K562 (cell line): ENCODE measurements around the gene GLTP. TPM values are rescaled to one million over a fixed set of nuclear protein-coding genes. Genes with fewer than 3 reads are reported as not detected.

Experiments used
- ATAC-seq: fragments of 200-7000 bp; cut with Tn5 transposase; 3 replicates; pipeline ENCODE4 v1.9.1; 2020; ENCODE audit warnings: moderate library complexity
- BruUV-seq: library from RNA; stranded (reverse); fragments of 400-500 nt; replicated peaks from 2 replicates; lab custom pipeline; 2021; lab: Mats Ljungman, UMichigan
- CTCF ChIA-PET: fragments of 300-600 bp; formaldehyde crosslinking; extraction: SDS; loops from one replicate; lab custom pipeline; 2021; ENCODE audit warnings: low intra/inter-chr PET ratio; lab: Yijun Ruan, JAX
- POLR2A ChIA-PET: fragments of 300-600, 350-650 bp; sonication (Branson Sonifier 250); formaldehyde crosslinking; extraction: SDS; loops from one replicate; lab custom pipeline; 2021; ENCODE audit warnings: antibody characterized with exemption, inconsistent platforms; lab: Yijun Ruan, JAX
- DNase-seq, 4 experiments: peaks; one replicate each; pipeline versions ENCODE4 v3.0.0 to v3.0.0-alpha.2; 2011 to 2018; ENCODE audit warnings: low spot score in 3 of 4, mixed read lengths in 3 of 4; ENCODE audit errors: extremely low read depth in 1 of 4
- FAIRE-seq: peaks from 2 replicates; lab custom pipeline; 2011; peaks lifted over from hg19 to GRCh38; lab: Jason Lieb, UNC
- H2AFZ ChIP-seq: 2 replicates; pipeline ENCODE4 v1.6.0; 2011; ENCODE audit warnings: low read depth, low read length, control low read depth, inconsistent platforms
- H3K27ac ChIP-seq: fragments of 200-600 bp; 3 replicates; pipeline ENCODE4 v1.8.0; 2011; ENCODE audit warnings: low read depth, mild to moderate bottlenecking, control low read depth, inconsistent platforms, low read length, moderate library complexity, mixed read lengths; ENCODE audit errors: extremely low read depth
- H3K27me3 ChIP-seq, 2 experiments: fragments of 300-600 bp in 1 of 2; 2 replicates in 1 of 2; 3 replicates in 1 of 2; pipeline versions ENCODE4 v1.6.0 to v1.8.0; 2011; ENCODE audit warnings: inconsistent platforms in 2 of 2, low read length in 2 of 2, mild to moderate bottlenecking in 1 of 2, mixed read lengths in 1 of 2, moderate library complexity in 1 of 2; ENCODE audit not compliant: control insufficient read depth in 2 of 2, insufficient read depth in 2 of 2
- H3K36me3 ChIP-seq: fragments of 300-600 bp; 3 replicates; pipeline ENCODE4 v1.8.0; 2011; ENCODE audit warnings: mild to moderate bottlenecking, low read length, inconsistent platforms; ENCODE audit not compliant: control insufficient read depth, insufficient read depth
- H3K4me1 ChIP-seq, 2 experiments: fragments of 200-600 bp in 1 of 2; replicated peaks in 1 of 2; 2 replicates in 1 of 2; 3 replicates in 1 of 2; pipeline versions ENCODE4 v1.5.1 to v1.8.0; 2011; ENCODE audit warnings: inconsistent platforms in 2 of 2, low read length in 2 of 2, mild to moderate bottlenecking in 1 of 2, mixed read lengths in 1 of 2, moderate library complexity in 1 of 2; ENCODE audit not compliant: control insufficient read depth in 2 of 2, insufficient read depth in 2 of 2
- H3K4me2 ChIP-seq: 2 replicates; pipeline ENCODE4 v1.6.1; 2011; ENCODE audit warnings: low read length, control low read depth, inconsistent platforms, mixed read lengths; ENCODE audit not compliant: insufficient read depth
- H3K4me3 ChIP-seq: fragments of 200-600 bp; sonication (generic), shearing (Covaris generic); 2 replicates; pipeline ENCODE4 v1.5.1; 2016; ENCODE audit warnings: control low read depth, inconsistent platforms
- H3K79me2 ChIP-seq: fragments of 200-600 bp; 3 replicates; pipeline ENCODE4 v1.8.0; 2011; ENCODE audit warnings: low read length, inconsistent platforms; ENCODE audit not compliant: control insufficient read depth, insufficient read depth
- H3K9ac ChIP-seq, 2 experiments: 2 replicates each; pipeline versions ENCODE4 v1.6.0 to v1.6.1; 2011; ENCODE audit warnings: low read depth in 2 of 2, low read length in 2 of 2, control low read depth in 1 of 2, inconsistent platforms in 1 of 2, mild to moderate bottlenecking in 1 of 2, mixed read lengths in 1 of 2; ENCODE audit not compliant: insufficient read depth in 1 of 2
- H3K9me1 ChIP-seq: one replicate; pipeline ENCODE4 v1.6.0; 2011; ENCODE audit warnings: inconsistent platforms, mild to moderate bottlenecking, low read length, moderate library complexity; ENCODE audit not compliant: control insufficient read depth, insufficient read depth
- H3K9me3 ChIP-seq: replicated peaks from 2 replicates; pipeline ENCODE4 v1.5.1; 2011; ENCODE audit warnings: low read depth, low read length, inconsistent platforms; ENCODE audit not compliant: control insufficient read depth, insufficient read depth
- H4K20me1 ChIP-seq: replicated peaks from 2 replicates; pipeline ENCODE4 v1.6.1; 2011; ENCODE audit warnings: low read length, inconsistent platforms, mixed read lengths; ENCODE audit not compliant: control insufficient read depth, insufficient read depth
- CBX2 ChIP-seq: fragments of 200-600 bp; sonication (generic); IDR thresholded peaks from one replicate; pipeline ENCODE4 v1.6.1; 2012; ENCODE audit warnings: mild to moderate bottlenecking, low read length, inconsistent platforms; ENCODE audit not compliant: insufficient read depth, poor library complexity, severe bottlenecking
- DLX4 ChIP-seq: fragments of 250-450 bp; sonication (Bioruptor Pico); IDR thresholded peaks from 2 replicates; pipeline ENCODE4 v1.6.1; 2021; ENCODE audit warnings: mild to moderate bottlenecking
- MITF ChIP-seq: IDR thresholded peaks from 2 replicates; pipeline ENCODE4 v1.6.1; 2014; ENCODE audit warnings: antibody characterized with exemption
- RBM25 ChIP-seq: fragments of 200-400 bp; formaldehyde crosslinking; IDR thresholded peaks from 2 replicates; pipeline ENCODE4 v1.6.1; 2018; ENCODE audit warnings: low read length, low read depth, moderate library complexity; ENCODE audit not compliant: severe bottlenecking
- SPI1 ChIP-seq: IDR thresholded peaks from 2 replicates; pipeline ENCODE4 v1.6.1; 2011; ENCODE audit warnings: low read depth, low read length, control low read depth, borderline replicate concordance
- ZBTB49 ChIP-seq: sonication (generic); formaldehyde crosslinking; IDR thresholded peaks from 2 replicates; pipeline ENCODE4 v1.8.0; 2022; ENCODE audit warnings: missing genetic modification reagents, mild to moderate bottlenecking, borderline replicate concordance
- WGBS: fragments of 100-300 bp; shearing (Covaris generic); methylation state at CpG from one replicate; pipeline ENCODE4 v1.1.6; 2016; ENCODE audit warnings: low coverage, mixed read lengths; ENCODE audit not compliant: insufficient coverage; ENCODE audit errors: missing lambda C conversion rate; 5-methylcytosine and 5-hydroxymethylcytosine counted together
- in situ Hi-C: fragments of 300-500 bp; cut with MboI; formaldehyde crosslinking; loops from 4 replicates; pipeline ENCODE4 v1.15.0; 2018; ENCODE audit warnings: inconsistent platforms, mixed read lengths
- intact Hi-C: fragments of 100-400 bp; cut with micrococcal nuclease; formaldehyde crosslinking; loops from 2 replicates; pipeline ENCODE4 v1.14.2; 2022
- polyA plus RNA-seq, 8 experiments: library from polyadenylated mRNA; depleted of rRNA in 4 of 8; stranded (reverse) in 5 of 8; unstranded in 3 of 8; fragments of >200 nt; fragmentation: Nextera tagmentation in 2 of 8; fragmentation: Illumina TruSeq in 1 of 8; extraction: Ambion mirVana in 2 of 8; extraction: Trizol in 1 of 8; gene quantifications; 2 replicates each; pipeline versions ENCODE4 v1.2.1 to v1.2.3, GENCODE V29; 2011 to 2014; ENCODE audit warnings: inconsistent platforms in 1 of 8, missing spikeins in 1 of 8
- total RNA-seq, 7 experiments: library from RNA; depleted of rRNA in 6 of 7; stranded (reverse); fragments of >200 nt in 6 of 7; fragmentation: Illumina TruSeq in 2 of 7; extraction: Trizol in 2 of 7; gene quantifications; 2 replicates each; pipeline versions ENCODE4 v1.2.1 to v1.2.3, GENCODE V29; 2011 to 2021; ENCODE audit warnings: low replicate concordance in 1 of 7

The GLTP gene
- total and polyA plus RNA-seq, 9 of the 15 experiments (the other 6 are each of a cell fraction or from before 2014, with no cell fraction given): 4.4 to 8.3 (median 6.1) TPM

- BruUV-seq: no TSS peak
- Histone ChIP-seq H3K79me2 (no peaks in the 10 kb centered on the region), H3K4me1 (peaks cover 0 to 6% of the 10 kb centered on the region in 2 experiments; a peak in 1 of 5 replicates), H3K27me3 (peaks cover 21 to 66% of the 10 kb centered on the region in 2 experiments; a peak in 4 of 5 replicates), H3K4me2 (no peak overlapping the region), H3K36me3 (no peaks in the 10 kb centered on the region), H3K9me3 (no peaks in the 10 kb centered on the region), H3K9ac (no peak overlapping the region)
- CTCF ChIA-PET: no interaction called here
- FAIRE-seq (no peak), ATAC-seq (no peak)
- in situ Hi-C loops: no loop called here
- intact Hi-C loops: no loop called here
- 0% methylated on average over 3 of the region's 3 CpGs for WGBS
- TF ChIP-seq DLX4 (CRISPR knock-in tag) (no peak), ZBTB49 (CRISPR knock-in tag) (no peak), CBX2 (no peak), MITF (no peak), RBM25 (peak; percentile 70), SPI1 (no peak)
- TF ChIP-seq, all 486 proteins: peak for 1
- Histone ChIP-seq H3K27ac (no peak overlapping the region), H2AFZ (no peak overlapping the region), H3K9me1 (no peaks in the 10 kb centered on the region), H3K4me3 (no peak overlapping the region), H4K20me1 (no peaks in the 10 kb centered on the region)
- POLR2A ChIA-PET: no interaction called here
- no peak for DNase-seq
Observed at GRCh38 chr12:109827080-109827479, 53.3 kb downstream of the GLTP start.
